Superior temporal gyrus (tissue), 1 donor: Measurements from ENCODE around the gene SKA1.
"Not testable (repeated sequence)": the region's sequence is repeated elsewhere in the genome, so short reads cannot be mapped to it uniquely, and the experiment has no call there.

Source experiments
- DNase-seq: peaks from one replicate; pipeline ENCODE4 v3.0.0-alpha.2; 2016; ENCODE audit errors: extremely low spot score

The SKA1 gene

GRCh38 chr18:50395093-50395492, 20.2 kb downstream of the SKA1 start:
- DNase-seq = no peak

DNA sequence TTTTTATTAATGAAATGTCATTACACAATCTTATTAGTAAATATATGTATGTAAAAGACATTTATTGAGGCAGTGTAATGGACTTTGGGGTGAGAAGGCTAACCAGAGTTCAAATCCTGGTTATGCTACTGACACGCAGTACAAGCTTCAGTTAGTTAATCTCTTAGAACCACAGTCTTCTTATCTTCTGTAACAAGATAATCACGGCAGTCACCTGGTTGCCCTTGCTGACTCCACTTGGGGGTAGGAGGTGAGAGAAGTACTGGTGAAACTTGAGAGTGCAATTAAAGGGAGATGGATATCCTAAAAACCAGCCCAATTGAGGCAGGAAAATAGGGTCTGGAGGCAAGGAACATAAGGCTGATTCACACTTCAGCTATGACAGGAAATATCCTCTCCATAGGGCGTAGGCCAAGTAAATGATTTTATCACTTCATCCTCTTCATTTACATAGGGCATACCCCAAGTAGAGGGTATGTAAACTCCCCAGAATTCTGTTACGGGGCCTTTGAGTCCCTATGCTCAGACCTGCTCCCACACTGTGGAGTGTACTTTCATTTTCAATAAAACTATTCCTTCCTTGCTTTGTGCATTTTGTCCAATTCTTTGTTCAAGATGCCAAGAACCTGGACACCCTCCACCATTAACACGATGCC, 21.3 kb downstream of the SKA1 start:
- DNase-seq = no peak

GRCh38 chr18:50397023-50397422, 22.2 kb downstream of the SKA1 start:
- DNase-seq = no peak

DNA sequence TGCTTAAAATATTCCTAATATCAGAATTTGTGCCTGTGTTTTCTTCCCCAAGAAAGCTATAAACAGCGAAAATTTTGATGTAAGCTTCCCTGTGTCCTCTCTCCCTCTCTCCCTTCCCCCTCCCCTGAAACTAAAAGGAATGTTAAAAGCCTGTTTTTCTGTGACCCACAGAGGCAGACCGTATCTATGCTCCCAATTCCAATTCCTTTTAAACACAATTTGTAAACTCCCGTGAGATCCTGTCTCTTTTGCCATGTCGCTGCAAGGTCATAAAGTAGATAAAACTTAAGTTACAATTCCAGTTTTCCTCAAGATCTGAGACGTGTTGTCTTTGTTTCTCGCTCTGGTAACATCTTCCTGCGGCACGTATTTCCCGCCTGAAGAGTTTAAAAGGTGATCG, 23.3 kb downstream of the SKA1 start:
- DNase-seq = no peak

GRCh38 chr18:50398947-50399346, 24.1 kb downstream of the SKA1 start:
- DNase-seq = no peak

GRCh38 chr18:50399582-50399981, 24.7 kb downstream of the SKA1 start:
- DNase-seq = no peak

DNA sequence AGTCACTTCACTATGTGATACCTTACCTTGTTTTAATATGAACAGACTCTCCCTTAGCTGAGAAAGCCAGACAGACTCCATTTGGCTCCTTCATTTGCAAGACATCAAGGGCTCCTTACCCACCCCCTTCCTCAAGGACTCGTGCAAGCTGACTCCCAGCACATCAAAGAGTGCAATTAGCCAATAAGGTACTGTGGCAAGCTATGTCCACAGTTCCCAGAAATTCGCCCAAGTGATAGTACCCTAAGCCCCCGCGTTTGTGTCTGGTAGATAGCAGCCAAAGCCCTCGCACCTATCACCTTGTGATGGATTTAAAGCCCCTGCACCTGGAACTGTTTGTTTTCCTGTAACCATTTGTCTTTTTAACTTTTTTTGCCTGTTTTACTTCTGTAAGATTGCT, 25.6 kb downstream of the SKA1 start:
- not testable (repeated sequence) for DNase-seq

- no peak for DNase-seq
Measured at GRCh38 chr18:50401295-50401694, 26.4 kb downstream of the SKA1 start.

GRCh38 chr18:50401888-50402287, 27.0 kb downstream of the SKA1 start:
- no peak for DNase-seq

DNA sequence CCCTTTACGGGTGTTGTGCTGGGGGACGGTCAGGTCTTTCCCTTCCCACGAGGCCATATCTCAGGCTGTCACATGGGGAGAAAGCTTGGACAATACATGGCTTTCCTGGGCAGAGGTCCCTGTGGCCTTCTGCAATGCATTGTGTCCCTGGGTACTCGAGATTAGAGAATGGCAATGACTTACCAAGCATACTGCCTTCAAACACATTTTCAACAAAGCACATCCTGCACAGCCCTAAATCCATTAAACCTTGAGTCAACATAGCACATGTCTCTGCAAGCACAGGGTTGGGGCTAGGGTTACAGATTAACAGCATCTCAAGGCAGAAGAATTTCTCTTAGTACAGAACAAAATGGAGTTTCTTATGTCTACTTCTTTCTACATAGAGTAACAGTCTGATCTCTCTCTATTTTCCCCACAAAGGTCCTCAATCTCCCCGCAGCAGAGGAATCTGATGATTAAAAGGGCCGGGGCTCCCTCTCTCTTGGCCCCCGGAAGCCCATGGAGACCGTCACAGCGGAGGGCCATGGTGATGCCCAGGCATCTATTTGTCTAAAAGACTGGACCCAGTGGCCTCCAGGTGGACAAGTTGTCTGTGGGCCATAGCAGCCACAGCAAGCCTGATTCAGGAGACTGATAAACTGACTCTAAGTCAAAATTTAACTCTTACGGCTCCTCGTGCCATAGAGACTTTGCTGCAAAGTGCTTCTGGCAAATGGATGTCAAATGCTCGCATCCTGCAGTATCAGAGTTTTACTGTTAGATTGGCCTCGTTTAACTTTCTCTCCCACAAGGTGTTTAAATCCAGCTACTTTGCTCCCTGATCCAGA, 30.1 kb downstream of the SKA1 start:
- DNase-seq = not testable (repeated sequence)

DNA sequence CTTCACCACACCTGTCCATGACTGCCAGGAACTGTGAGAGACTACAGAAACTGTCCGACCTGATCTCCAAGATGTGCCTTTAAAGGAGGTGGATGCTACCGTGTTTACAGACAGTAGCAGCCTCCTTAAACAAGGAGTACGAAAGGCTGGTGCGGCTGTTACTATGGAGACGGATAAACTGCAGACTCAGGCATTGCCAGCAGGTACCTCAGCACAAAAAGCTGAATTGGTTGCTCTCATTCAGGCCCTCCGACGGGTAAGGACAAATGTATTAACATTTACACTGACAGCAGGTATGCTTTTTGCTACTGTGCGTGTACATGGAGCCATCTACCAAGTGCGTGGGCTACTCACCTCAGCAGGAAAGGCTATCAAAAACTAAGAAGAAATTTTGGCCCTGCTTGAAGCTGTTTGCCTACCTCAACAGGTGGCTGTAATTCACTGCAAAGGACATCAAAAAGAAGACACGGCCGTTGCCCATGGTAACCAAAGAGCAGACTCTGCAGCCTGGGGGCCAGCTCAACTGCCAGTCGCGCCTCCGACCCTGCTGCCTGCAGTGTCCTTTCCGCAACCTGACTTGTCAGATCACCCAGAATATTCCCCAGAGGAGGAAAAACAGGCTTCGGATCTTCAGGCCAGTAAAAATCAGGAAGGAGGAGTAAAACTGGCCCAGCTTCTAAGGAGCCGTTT, 30.9 kb downstream of the SKA1 start:
- DNase-seq = no peak

DNA sequence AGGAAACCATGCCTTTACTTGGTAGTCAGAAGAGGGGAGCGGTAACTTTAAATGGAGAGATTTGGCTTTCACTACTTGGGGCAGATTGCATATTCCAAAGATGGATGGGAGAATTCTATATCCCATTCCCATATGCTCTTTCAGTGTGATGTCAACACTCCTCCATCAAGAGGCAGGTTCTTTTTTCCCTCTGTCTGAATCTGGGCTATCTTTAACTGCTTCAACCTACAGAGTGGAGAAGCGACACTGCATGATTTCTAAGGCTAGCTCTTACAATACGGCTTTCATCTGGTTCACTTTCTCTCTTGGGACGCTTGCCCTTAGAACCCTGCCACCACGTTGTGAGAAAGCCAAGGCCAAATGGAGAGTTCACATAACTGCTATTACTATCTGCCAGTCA, 34.4 kb downstream of the SKA1 start:
- DNase-seq = peak; percentile 18

DNA sequence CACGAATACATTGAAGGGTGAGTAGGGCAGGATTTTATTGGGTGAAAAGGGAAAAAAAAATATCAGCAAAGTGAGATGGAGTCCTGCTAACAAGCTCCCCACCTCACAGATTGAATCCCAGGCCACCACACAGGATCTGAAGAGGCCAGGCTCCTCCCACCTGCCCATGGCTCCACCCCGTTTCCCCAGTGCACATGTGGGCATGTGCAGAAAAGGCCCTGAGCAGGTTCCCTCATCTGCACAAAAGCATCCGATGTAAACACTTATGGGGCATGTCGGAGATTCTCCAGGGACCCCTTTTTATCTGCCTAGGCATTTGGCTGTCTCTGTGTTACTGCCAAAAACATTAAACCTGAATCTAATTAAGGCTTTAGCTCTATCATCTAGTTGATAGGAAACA, 35.2 kb downstream of the SKA1 start:
- DNase-seq = no peak

DNA sequence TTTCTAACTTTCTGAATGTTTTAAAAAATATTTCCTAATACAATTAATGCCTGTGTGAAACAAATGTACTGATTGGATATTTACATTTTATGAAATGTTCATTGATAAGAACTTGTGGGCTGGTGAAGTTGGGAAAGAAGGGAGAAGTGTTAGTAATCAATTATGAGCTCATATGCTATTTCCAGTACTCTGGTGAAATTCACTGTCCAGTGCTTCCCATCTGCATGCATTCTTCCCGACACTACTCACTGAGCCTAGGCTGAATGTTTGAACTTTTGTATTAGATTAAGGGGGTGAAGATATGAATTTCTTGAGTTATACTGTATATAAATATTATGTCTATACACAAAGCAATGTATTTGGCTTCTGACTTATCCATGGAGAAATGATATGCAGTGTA, 36.0 kb downstream of the SKA1 start:
- DNase-seq = no peak

GRCh38 chr18:50416832-50417231, 42.0 kb downstream of the SKA1 start:
- DNase-seq = not testable (repeated sequence)

- not testable (repeated sequence) for DNase-seq
Measured at GRCh38 chr18:50417705-50418104, 42.9 kb downstream of the SKA1 start.

DNA sequence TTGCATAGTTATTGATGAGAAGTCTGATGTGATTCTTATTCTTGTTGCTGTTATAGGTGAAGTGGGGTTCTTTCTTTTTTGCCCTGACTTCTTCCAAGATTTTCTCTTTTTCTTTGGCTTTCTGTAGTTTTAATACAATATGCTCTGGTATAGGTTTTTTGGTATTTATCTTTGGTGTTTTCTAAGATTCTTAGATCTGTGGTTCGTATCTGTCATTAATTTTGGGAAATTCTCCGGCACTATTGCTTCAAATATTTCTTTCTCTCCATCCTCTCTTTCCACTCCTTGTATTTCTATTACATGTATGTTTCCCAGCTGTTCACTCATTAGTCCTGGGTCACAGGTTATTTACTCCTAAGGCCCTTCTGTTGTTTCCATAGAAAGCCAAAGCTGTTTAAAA, 43.8 kb downstream of the SKA1 start:
- DNase-seq = no peak

DNA sequence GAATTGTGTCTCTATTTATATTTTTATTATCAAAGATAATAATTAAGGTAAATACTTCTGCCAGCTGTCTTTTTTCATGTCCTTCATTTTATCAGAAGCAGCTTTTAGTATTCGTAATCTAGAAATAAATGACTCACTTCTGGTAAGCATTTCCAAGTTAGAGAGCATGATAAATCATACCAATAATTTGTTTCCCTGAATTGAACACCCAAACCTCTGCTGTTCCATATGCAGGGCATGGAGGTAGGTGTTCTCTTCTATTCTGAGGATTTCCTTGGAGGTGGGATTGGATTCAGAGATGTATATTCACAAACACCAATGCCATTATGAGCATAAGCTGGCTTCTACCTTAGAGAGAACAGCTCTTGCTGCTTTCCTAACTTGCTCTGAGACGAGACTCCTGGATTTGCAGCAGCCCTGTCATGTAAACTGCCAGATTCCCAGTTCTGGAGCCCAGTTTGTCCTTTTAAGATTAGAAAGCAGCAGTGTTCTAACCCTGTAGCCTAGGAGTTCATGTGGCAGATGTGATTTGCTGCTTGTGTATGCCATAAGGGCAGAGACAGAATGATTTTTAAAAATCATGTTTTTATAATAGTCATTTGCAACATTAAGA, 47.5 kb downstream of the SKA1 start:
- DNase-seq = no peak

DNA sequence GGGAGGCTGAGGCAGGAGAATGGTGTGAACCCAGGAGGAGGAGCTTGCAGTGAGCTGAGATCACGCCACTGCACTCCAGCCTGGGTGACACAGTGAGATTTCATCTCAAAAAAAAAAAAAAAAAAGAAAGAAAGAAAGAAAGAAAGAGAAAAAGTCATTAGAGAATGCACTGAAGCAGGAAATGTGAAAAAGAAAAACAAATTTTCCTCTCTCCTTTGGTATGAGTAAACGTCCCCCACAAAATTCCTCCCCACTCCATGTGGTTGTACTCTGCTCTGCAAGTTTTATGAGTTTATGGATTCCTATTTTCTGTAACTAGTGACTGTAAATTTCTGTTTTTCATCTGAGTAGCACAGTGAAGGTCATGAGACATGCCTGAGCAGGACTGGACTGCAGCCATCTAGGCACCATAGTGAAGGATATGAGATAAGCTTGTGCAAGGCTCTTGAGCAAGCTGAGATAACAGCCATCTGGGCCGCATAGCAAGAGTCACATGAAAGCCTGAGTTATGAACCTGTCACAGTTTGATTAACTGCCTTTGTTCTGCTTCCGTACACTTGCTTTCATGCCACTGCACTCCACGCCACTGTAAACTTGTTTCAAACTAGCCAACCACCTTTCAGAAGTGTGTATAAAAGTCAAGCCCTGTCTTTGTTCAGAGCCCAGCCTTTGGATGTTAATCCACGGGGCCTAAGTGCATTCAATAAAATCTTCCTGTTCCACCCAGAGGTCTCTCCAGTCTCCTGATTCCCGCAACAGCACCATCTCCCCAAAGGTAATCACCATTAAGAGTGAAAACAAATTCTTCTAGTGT, 50.2 kb downstream of the SKA1 start:
- no peak for DNase-seq

DNA sequence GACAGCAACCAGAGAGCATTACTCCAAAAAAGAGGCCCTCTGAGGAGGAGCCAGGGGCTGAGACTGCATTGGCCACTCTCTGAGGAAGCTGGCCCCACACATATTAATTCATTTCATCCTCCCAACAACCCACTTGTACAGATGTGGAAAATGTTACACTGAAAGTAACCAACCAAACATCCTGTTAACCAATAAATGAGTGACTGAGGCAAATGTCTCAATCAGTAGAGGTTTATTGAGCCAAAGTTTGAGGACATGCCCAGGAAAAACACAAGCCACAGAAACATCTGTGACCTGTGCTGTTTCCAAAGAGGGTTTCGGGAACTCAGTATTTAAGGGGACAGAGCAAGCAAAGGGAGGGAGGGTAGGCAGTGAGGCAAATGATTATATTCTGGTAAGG, 53.0 kb downstream of the SKA1 start:
- DNase-seq = no peak

- no peak for DNase-seq
Measured at GRCh38 chr18:50428531-50429206, 53.8 kb downstream of the SKA1 start.
